GM12878 (cell line): Measurements from ENCODE around the gene PRSS12. TPM values are rescaled to one million over a fixed set of nuclear protein-coding genes. Genes with fewer than 3 reads are reported as not detected.

ENCODE experiments used
- ATAC-seq: fragments of 200-7000 bp; cut with Tn5 transposase; 3 replicates; pipeline ENCODE4 v1.9.1; 2020; ENCODE audit warnings: mild to moderate bottlenecking, moderate library complexity
- BruUV-seq: library from RNA; stranded (reverse); fragments of 400-500 nt; replicated peaks from 2 replicates; lab custom pipeline; 2021; lab: Mats Ljungman, UMichigan
- CTCF ChIA-PET: fragments of 300-600 bp; sonication (Branson Sonifier 250); formaldehyde crosslinking; extraction: SDS; loops from one replicate; lab custom pipeline; 2021; ENCODE audit warnings: inconsistent platforms; lab: Yijun Ruan, JAX
- POLR2A ChIA-PET: fragments of 350-600 bp; formaldehyde crosslinking; extraction: SDS; loops from one replicate; lab custom pipeline; 2021; ENCODE audit warnings: inconsistent platforms; lab: Charles Lee
- RAD21 ChIA-PET: fragments of 300-600 bp; sonication (Branson Sonifier 250); formaldehyde crosslinking; loops from one replicate; lab custom pipeline; 2023; ENCODE audit warnings: antibody characterized with exemption; ENCODE audit not compliant: unreplicated experiment; lab: Charles Lee
- SMC1A ChIA-PET: fragments of 300-600 bp; sonication (Branson Sonifier 250); formaldehyde crosslinking; loops from one replicate; lab custom pipeline; 2023; ENCODE audit not compliant: unreplicated experiment, uncharacterized antibody; lab: Charles Lee
- DNase-seq: peaks from one replicate; pipeline ENCODE4 v3.0.0-alpha.2; 2011; ENCODE audit warnings: low read depth, low spot score
- FAIRE-seq: peaks from 3 replicates; lab custom pipeline; 2011; peaks lifted over from hg19 to GRCh38; lab: Jason Lieb, UNC
- H2AFZ ChIP-seq: 2 replicates; pipeline ENCODE4 v1.6.0; 2011; ENCODE audit warnings: low read depth, low read length, control low read depth; ENCODE audit not compliant: control insufficient read depth
- H3K27ac ChIP-seq: 2 replicates; pipeline ENCODE4 v1.5.1; 2011; ENCODE audit warnings: control low read depth; ENCODE audit not compliant: control insufficient read depth, insufficient read depth
- H3K27me3 ChIP-seq, 2 experiments: replicated peaks in 1 of 2; 2 replicates each; pipeline versions ENCODE4 v1.6.0 to v1.6.1; 2011; ENCODE audit warnings: low read length in 1 of 2; ENCODE audit not compliant: control insufficient read depth in 2 of 2, insufficient read depth in 2 of 2
- H3K36me3 ChIP-seq, 2 experiments: 2 replicates each; pipeline ENCODE4 v1.5.1; 2011; ENCODE audit warnings: low read length in 1 of 2; ENCODE audit not compliant: control insufficient read depth in 2 of 2, insufficient read depth in 2 of 2
- H3K4me1 ChIP-seq: 2 replicates; pipeline ENCODE4 v1.6.1; 2011; ENCODE audit warnings: mild to moderate bottlenecking, low read length, moderate library complexity, mixed read lengths; ENCODE audit not compliant: control insufficient read depth, insufficient read depth
- H3K4me2 ChIP-seq: 2 replicates; pipeline ENCODE4 v1.6.0; 2011; ENCODE audit warnings: control low read depth; ENCODE audit not compliant: control insufficient read depth, insufficient read depth
- H3K4me3 ChIP-seq: fragments of 200-600 bp; sonication (generic); 2 replicates; pipeline ENCODE4 v1.5.1; 2016
- H3K79me2 ChIP-seq: 2 replicates; pipeline ENCODE4 v1.6.0; 2011; ENCODE audit warnings: low read length; ENCODE audit not compliant: control insufficient read depth, insufficient read depth
- H3K9ac ChIP-seq: 2 replicates; pipeline ENCODE4 v1.8.0; 2011; ENCODE audit warnings: low read length, control low read depth, mixed read lengths; ENCODE audit not compliant: control insufficient read depth, insufficient read depth
- H3K9me3 ChIP-seq: replicated peaks from 3 replicates; pipeline ENCODE4 v1.5.1; 2011; ENCODE audit warnings: mild to moderate bottlenecking, low read length; ENCODE audit not compliant: control insufficient read depth, insufficient read depth
- H4K20me1 ChIP-seq: 2 replicates; pipeline ENCODE4 v1.6.0; 2011; ENCODE audit not compliant: control insufficient read depth, insufficient read depth
- BCL11A ChIP-seq: IDR thresholded peaks from 2 replicates; pipeline ENCODE4 v1.6.1; 2011; ENCODE audit warnings: low read depth, low read length
- CBX5 ChIP-seq: sonication (generic); IDR thresholded peaks from 2 replicates; pipeline ENCODE4 v1.6.1; 2016; ENCODE audit warnings: low read depth, moderate library complexity, mild to moderate bottlenecking, inconsistent platforms
- FOXK2 ChIP-seq: fragments of 450-650 bp; IDR thresholded peaks from 2 replicates; pipeline ENCODE4 v1.6.1; 2017; ENCODE audit warnings: mild to moderate bottlenecking, moderate library complexity
- GABPA ChIP-seq: IDR thresholded peaks from 2 replicates; pipeline ENCODE4 v1.6.1; 2014; ENCODE audit warnings: antibody characterized with exemption, low read depth, mild to moderate bottlenecking, inconsistent platforms
- HDGF ChIP-seq: fragments of 450-650 bp; IDR thresholded peaks from 2 replicates; pipeline ENCODE4 v1.6.1; 2016; ENCODE audit warnings: antibody characterized with exemption
- KDM1A ChIP-seq: fragments of 200-600 bp; sonication (generic); IDR thresholded peaks from 2 replicates; pipeline ENCODE4 v1.6.1; 2016; ENCODE audit warnings: borderline replicate concordance
- LARP7 ChIP-seq: fragments of 450-650 bp; IDR thresholded peaks from 2 replicates; pipeline ENCODE4 v1.6.1; 2017; ENCODE audit warnings: mild to moderate bottlenecking
- MYC ChIP-seq: IDR thresholded peaks from 2 replicates; pipeline ENCODE4 v1.6.1; 2011; ENCODE audit warnings: mild to moderate bottlenecking, low read length, moderate library complexity, inconsistent platforms; ENCODE audit not compliant: insufficient read depth, insufficient replicate concordance, insufficient read length, severe bottlenecking
- NR2F1 ChIP-seq: fragments of 450-650 bp; conservative IDR thresholded peaks from 2 replicates; pipeline ENCODE4 v1.6.1; 2017; ENCODE audit warnings: mild to moderate bottlenecking
- PKNOX1 ChIP-seq: fragments of 450-650 bp; IDR thresholded peaks from 2 replicates; pipeline ENCODE4 v1.6.1; 2016; ENCODE audit warnings: mild to moderate bottlenecking
- PML ChIP-seq: IDR thresholded peaks from 2 replicates; pipeline ENCODE4 v1.6.1; 2012; ENCODE audit warnings: low read length, inconsistent platforms
- ZBTB33 ChIP-seq: fragments of 450-650 bp; IDR thresholded peaks from 2 replicates; pipeline ENCODE4 v1.6.1; 2017; ENCODE audit warnings: mild to moderate bottlenecking
- ZBTB4 ChIP-seq: fragments of 450-650 bp; formaldehyde crosslinking; IDR thresholded peaks from 2 replicates; pipeline ENCODE4 v1.4.0; 2022; ENCODE audit warnings: mild to moderate bottlenecking, moderate library complexity
- ZNF592 ChIP-seq: fragments of 450-650 bp; IDR thresholded peaks from 2 replicates; pipeline ENCODE4 v1.6.1; 2017; ENCODE audit warnings: mild to moderate bottlenecking, moderate library complexity
- WGBS: methylation state at CpG from one replicate; pipeline ENCODE4 v1.1.6; 2016; ENCODE audit warnings: low lambda C conversion rate; ENCODE audit not compliant: insufficient replicate concordance, insufficient coverage; ENCODE audit errors: missing lambda C conversion rate; 5-methylcytosine and 5-hydroxymethylcytosine counted together
- in situ Hi-C: fragments of 300-500 bp; cut with MboI; formaldehyde crosslinking; loops from 9 replicates; pipeline ENCODE4 v1.14.3; 2018; ENCODE audit warnings: mixed read lengths
- intact Hi-C: fragments of 100-400 bp; cut with micrococcal nuclease; formaldehyde crosslinking; loops from one replicate; pipeline ENCODE4 v1.14.2; 2022; ENCODE audit not compliant: unreplicated experiment
- polyA plus RNA-seq, 11 experiments: library from polyadenylated mRNA; depleted of rRNA in 4 of 11; unstranded in 6 of 11; stranded (reverse) in 5 of 11; fragments of >200 nt; fragmentation: Nextera tagmentation in 4 of 11; fragmentation: Illumina TruSeq in 1 of 11; extraction: Ambion mirVana in 4 of 11; extraction: Trizol in 1 of 11; gene quantifications; 1 replicate in 1 of 11; 2 replicates in 10 of 11; pipeline versions ENCODE4 v1.2.1 to v1.2.3, GENCODE V29; 2011 to 2016; ENCODE audit warnings: inconsistent platforms in 2 of 11, missing spikeins in 2 of 11, low read depth in 1 of 11
- total RNA-seq, 4 experiments: library from RNA; depleted of rRNA in 3 of 4; stranded (reverse); fragments of >200 nt in 3 of 4; fragmentation: Illumina TruSeq in 1 of 4; extraction: Trizol in 1 of 4; gene quantifications; 2 replicates each; pipeline versions ENCODE4 v1.2.1 to v1.2.3, GENCODE V29; 2013 to 2021

The PRSS12 gene
- total and polyA plus RNA-seq, 10 of the 15 experiments (the other 5 are each of a cell fraction or from before 2014, with no cell fraction given): 0.04 to 0.34 (median 0.11) TPM; not detected in 2

GRCh38 chr4:118338981-118339765 lies 13.6 kb downstream of the PRSS12 start:
- FAIRE-seq (no peak), DNase-seq (no peak), ATAC-seq (no peak)
- H2AFZ ChIP-seq: no peak overlapping the region
- no peaks in the 10 kb centered on the region for H3K4me1 ChIP-seq
- H3K9ac ChIP-seq: no peak overlapping the region
- H3K4me3 ChIP-seq: no peak overlapping the region
- 38% methylated on average over 1 of the region's 1 CpG for WGBS
- no peaks in the 10 kb centered on the region for H3K9me3 ChIP-seq
- H3K36me3 ChIP-seq: no peaks in the 10 kb centered on the region
- H4K20me1 ChIP-seq: no peaks in the 10 kb centered on the region
- intact Hi-C loops (no loop called here), in situ Hi-C loops (no loop called here)
- RAD21 ChIA-PET: no interaction called here
- no TSS peak for BruUV-seq
- no peak overlapping the region for H3K4me2 ChIP-seq
- H3K27ac ChIP-seq: no peak overlapping the region
- H3K79me2 ChIP-seq: no peaks in the 10 kb centered on the region
- POLR2A ChIA-PET: no interaction called here
- SMC1A ChIA-PET: interaction anchor here (1.0 to 1.1 kb wide), 3 partner anchors 13 to 37 kb away, joined by 3 to 5 read pairs (median 3); partner anchors contain the start of gene PRSS12
- CTCF ChIA-PET: interaction anchor here (1.0 kb wide), 1 partner anchor 14 kb away, joined by 3 read pairs; the partner anchor contains the start of gene PRSS12
- no peaks in the 10 kb centered on the region for H3K27me3 ChIP-seq
- TF ChIP-seq PML: no peak
- TF ChIP-seq KDM1A: no peak
- TF ChIP-seq LARP7: no peak
- no peak for TF ChIP-seq ZBTB4
- no peak for TF ChIP-seq GABPA
- TF ChIP-seq NR2F1: no peak
- no peak for TF ChIP-seq BCL11A
- TF ChIP-seq FOXK2: no peak
- TF ChIP-seq HDGF: no peak
- TF ChIP-seq CBX5: no peak
- TF ChIP-seq ZNF592: no peak
- no peak for TF ChIP-seq PKNOX1
- TF ChIP-seq ZBTB33: no peak
- no peak for TF ChIP-seq MYC
